LHCN-M2 (cell line): ENCODE measurements around the gene CCDC81. TPM values are rescaled to one million over a fixed set of nuclear protein-coding genes. Genes with fewer than 3 reads are reported as not detected.

Experiments used
- DNase-seq: peaks from one replicate; pipeline ENCODE4 v3.0.0-alpha.2; 2012; ENCODE audit warnings: low read depth
- total RNA-seq: library from RNA; depleted of rRNA; stranded (reverse); fragments of >200 nt; gene quantifications from 2 replicates; pipeline ENCODE4 v1.2.3, GENCODE V29; 2014; rRNA removed

Gene CCDC81
- total RNA-seq, 1 experiment from 2014 or later: not detected

DNA sequence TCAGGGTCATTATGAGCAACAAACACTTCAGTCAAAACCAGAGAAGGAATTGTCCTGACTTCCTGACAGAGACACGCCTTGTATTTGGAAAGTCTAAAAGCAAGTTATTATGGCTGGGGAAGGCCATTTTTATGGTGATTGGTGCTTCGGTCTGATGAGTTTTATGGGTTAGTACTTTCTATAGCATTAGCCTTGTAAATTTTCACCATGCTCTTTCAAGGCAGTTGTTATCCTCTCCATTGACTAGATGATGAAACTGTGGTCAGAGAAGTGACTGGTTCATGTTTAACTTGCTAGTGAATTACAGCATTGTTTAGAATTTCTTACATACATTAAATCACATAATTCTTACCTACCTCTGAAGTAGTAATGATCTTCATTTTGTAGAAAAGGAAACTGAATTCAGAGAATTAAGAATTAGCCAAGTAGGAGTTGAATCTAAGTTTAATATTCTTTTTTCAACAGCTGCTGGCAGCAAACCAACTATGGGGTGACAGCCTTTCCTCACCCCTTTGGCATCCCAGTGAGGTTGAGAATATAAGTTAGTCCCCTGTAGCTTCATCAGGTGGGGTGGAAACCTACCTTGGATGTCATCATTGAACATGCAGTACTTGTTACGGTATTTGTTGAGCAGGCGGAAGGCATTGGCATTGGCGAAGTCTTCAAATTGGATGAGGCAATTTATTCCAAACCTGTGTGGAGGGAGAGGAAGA is 90.0 kb downstream of the CCDC81 start:
- DNase-seq: no peak

DNA sequence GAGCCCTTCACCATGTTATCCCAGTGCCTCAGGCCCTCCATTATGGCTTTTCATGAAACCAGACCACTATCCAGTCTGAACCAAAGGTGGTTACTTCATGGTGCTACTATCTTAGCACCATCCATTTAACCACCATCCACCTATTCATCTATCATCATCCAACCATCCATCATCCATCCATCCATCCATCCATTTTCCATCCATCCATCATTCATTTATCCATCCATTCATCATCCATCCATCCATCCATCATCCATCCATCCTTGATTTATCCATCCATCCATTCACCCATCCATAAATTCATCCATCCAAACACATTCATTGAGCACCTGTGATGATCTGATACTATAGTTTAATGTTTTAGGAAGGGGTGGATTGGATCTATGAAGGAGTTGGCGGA is 93.5 kb downstream of the CCDC81 start:
- DNase-seq: no peak

GRCh38 chr11:86469491-86470388 is 95.1 kb downstream of the CCDC81 start:
- DNase-seq: no peak

Other genes with a start within 250 kb of the CCDC81 start
- 22.3 and 27.4 TPM in 2 replicates for gene EED, start 130.1 kb upstream of the CCDC81 start, total RNA-seq
- gene HIKESHI, start 72.6 kb upstream of the CCDC81 start, total RNA-seq: 67.3 and 72.0 TPM in 2 replicates